IPS DF 4.7 (cell line): ENCODE results near the gene PGF.

Source experiments
- DNase-seq: peaks from one replicate; pipeline ENCODE4 v3.0.0-alpha.2; 2013; ENCODE audit warnings: low spot score; ENCODE audit errors: extremely low read depth

PGF gene

GRCh38 chr14:74978416-74978947 is 23.1 kb upstream of the PGF start:
- no peak for DNase-seq

DNA sequence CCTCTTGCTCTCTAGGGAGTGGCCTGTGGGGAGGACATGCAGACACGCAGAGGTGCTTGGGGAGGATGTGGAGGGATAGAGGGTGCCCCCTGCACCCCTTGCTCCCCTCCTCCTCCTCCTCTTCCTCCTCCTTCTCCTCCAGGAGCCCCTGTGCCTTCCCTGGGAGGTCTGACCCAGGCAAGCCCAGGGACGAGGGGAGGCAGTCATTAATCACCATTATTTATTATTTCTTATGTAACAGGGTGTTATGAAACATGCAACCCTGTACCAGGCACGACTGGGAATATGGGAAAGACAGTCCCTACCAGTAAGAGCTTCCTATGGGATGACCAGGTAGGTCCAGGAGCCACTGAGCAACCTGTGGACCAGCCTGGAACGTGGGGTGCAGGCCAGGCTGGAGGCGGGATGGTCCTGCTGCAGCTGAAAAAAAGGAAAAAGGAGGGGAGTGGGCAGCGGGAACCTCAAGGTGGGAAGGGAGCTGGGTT is 22.5 kb upstream of the PGF start:
- DNase-seq = no peak

- DNase-seq = no peak
Measured at GRCh38 chr14:74977164-74977900, 21.9 kb upstream of the PGF start.

DNA sequence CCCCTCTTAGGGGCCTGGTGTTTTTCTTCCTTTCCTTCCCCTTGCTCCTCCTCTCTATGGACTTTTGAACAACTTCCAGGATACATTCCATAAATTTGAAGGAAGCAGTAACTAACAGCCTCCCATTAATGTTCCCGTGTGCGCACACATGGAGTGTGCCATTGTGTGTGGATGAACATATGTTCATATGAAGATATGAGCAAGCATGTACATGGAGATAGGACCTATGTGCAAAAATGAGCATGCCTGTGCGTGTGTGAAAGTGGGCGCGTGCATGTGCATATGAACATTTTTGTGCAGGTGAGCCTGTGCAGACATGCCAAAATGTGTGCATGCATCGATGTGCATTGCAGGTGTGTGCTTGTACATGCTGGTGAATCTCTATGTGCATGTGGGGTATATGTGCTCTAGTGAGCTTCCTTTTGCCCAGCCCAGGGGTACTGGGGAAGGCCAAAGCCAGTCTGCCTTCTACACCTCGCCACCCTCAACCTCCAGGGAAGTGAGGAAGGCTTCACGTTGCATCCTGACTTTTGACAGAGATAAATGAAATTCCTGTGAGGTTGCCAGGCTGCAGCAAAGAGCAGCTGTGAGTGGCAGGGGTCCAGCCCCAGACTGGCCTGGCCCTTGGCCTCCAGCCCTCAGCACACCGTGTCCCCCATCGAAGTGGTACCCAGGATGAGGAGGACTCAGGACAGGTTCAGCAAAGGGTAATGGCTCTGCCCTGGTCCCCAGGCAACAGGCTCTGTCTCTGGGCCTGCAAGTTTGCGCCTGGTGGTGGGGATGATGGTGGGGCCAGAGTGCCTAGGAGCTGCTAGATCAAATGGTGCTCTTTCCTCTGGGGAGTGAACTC is 21.1 kb upstream of the PGF start:
- no peak for DNase-seq

DNA sequence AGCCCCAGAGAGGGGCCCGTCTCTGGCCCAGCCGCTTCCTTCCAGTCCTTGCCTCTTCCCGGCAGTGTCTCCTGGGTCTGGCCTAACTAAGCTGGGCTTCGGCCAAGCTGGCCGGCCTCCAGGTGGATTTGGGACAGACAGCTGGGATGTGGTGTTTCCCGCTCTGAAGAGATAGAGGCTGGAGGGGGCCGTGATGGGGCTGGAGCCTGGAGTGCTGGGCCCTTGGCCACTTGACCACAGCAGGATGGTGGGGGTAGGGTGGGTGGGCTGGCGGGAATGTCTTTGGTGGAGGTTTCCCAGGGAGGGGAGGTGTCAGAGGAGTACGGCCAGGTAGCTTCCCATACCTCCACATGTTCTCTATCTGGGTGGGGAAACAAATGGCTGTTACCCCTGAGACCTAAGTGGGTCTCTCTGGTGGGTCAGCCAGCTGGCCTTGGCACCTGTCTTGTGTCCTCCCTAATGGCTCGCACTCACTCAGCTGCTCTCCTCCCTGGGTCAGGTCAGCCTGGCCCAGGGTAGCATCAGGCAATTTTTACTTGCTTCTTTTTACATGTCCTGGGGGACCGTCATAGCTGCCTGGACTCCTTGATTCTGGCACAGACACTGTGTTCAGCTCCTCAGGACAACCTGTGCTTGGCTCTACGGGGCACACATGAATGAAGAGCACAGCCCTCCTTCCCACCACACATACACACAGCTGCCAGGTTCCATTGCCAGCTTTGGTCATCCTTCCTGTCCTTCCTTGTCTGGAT is 19.8 kb upstream of the PGF start:
- DNase-seq = no peak

GRCh38 chr14:74974364-74975058 is 19.1 kb upstream of the PGF start:
- no peak for DNase-seq

DNA sequence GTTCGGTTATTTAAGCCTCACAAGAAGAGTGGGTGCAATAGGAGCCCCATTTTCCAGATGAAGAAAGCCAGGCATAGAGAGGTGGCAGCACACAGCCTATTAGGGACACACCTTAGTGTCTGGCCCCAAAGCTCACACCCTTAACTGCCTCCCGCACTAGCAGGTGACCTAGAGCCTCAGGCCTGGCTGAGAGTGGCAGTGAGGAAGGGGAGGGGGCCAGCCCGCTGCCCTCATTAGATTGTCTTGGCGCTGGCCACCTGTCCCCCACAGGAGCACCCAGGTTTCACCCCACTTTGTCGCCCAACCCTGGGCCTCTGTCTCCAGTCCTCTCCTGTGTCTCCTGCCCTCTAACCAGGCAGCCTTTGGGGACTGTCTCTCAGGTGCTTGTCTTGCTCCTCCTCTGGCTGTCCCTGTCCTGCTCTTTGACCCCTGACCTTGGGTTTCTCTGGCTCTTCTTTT is 18.5 kb upstream of the PGF start:
- DNase-seq = no peak

DNA sequence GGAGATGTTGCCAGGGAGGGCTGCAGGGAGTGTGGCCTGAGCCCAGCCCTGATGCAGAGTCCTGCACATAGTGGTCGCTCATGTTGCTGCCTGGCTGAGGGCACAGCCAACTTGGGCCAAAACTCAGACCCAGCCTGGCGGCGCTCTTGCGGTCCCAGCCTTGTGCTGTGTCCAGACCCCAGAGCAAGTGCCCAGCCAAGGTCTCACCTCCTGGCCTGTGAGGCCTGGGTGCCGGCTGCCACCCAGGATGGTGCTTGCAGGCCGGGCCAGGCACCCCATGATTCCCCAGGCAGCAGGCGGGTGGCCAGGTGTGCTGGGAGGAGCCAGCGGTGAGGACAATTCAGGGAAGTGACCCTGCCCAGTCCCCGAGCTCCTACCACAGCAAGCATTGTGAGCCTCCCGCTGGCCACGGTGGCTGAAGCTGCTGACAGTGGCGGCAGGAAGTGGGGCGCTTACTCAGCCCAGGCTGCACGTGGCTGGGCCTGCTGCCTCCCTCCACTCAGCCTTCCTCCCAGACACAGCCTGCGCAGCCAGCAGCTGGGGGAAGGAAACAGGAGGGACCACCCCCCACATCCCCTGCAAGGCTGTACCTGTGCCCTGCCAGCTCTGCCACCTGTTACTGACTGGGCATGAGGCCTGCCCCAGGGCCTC is 17.7 kb upstream of the PGF start:
- DNase-seq = no peak

GRCh38 chr14:74968811-74969210 is 13.4 kb upstream of the PGF start:
- DNase-seq = no peak

GRCh38 chr14:74965486-74966153 is 10.2 kb upstream of the PGF start:
- no peak for DNase-seq

DNA sequence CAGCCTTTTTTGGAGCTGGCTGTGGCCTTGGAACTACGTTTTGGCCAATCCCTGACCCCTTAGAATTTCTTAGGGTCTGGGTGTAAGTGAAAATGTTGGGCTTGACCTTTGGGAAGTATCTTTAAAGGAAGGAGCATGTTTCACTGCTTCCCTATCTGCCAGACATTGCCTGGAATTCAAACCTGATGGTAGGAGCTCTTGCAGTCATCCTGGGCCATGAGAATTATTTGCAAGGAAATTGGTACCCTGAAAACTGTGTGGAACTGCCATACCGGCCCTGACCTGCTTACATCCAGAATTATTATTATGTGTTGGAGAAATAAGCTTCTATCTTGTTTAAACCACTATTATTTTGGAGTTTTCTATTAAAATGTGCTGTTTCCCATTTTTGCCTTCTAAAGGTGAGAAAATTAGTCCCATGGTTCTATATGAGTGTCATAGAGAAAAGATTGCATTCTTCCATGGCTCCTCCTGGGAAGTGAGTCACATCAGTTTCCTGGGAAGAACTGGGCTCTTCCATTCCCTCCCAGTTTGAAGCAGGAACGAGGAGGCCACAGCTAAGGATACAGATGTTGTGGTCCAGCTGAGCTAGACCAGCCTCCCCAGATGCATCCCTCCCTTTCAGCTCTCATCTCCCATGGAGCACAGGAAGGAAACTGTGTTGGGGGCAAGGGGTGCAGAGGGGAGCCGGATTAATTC is 9.5 kb upstream of the PGF start:
- DNase-seq = no peak

DNA sequence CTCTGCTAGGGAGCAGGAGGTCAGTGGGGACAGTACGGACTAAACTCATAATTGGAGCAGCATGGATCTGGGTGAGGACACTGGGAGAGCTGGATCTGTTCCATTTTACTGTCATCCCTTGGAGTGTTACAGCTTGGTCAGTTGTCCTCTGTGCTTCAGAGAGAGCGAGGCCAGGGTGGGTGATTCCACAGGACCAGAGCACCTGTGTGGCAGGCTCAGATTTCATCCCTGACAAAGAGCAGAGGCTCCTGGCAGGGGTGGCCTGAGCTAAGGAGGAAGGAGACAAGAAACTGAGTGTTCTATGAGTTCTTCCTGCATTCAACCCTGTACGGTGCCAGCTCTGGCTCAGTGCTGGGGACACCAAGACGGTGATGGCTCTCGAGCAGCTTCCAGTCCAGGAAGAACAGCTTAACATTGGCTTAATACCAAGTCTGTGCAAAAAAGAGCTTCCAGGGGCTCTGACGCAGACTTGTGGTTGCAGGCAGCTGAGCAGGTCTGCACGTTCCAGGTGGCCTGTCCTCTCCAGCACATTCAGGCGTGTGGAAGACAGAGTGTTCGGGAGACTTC is 8.4 kb upstream of the PGF start:
- DNase-seq = no peak

- DNase-seq = no peak
Measured at GRCh38 chr14:74963178-74963704, 7.8 kb upstream of the PGF start.

DNA sequence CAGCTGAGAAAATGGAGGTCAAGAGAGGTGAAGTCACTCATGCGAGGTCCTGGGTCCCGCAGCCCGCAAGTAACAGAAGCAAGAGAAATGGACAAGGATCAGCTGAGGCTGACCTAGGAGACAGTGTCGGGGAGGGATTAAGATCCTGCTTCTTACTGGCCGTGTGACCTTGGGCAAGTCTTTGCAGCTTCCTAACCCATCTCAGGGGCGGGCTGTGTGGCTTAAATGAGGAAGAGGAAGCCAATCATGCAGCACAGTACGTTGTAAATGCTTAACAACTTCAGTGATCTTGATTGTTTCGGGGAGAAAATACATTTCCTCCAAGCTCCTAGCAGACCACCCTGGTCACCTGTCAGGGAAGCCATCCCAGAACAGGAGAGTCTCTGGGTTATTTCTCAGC is 7.1 kb upstream of the PGF start:
- no peak for DNase-seq

- DNase-seq = no peak
Measured at GRCh38 chr14:74962046-74962445, 6.6 kb upstream of the PGF start.

- no peak for DNase-seq
Measured at GRCh38 chr14:74961238-74961911, 6.0 kb upstream of the PGF start.

GRCh38 chr14:74960736-74961135 is 5.3 kb upstream of the PGF start:
- no peak for DNase-seq

DNA sequence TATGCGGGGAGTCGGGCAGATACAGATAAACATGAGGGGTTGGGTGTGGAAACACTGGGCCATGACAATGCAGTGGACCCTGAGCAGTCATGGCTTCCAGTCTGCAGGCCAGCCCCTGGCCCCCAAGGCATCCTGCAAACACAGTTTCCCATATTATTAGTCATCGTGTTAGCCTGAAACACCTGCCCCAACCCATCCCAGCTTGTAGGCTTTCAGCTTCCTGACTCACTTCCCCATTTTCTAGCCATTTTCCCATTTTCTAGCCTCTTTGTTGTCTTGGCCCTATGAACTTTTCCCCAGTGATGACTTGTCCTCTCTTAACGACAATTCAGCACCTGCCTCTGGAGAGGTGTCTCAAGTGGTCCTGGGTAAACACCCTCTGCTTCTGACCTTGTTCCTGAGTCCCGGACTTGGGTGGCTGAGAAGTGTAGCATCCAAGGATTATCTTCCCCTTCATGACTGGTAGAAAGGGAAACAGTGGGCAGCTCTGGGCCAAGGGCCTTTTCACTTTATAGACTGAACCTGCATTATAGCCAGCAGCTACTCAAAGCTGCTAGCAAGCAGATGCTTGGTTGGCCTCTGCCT is 4.3 kb upstream of the PGF start:
- DNase-seq = no peak
